Suprapubic skin (tissue), 4 donors: Measurements from ENCODE around the gene OOSP3. TPM values are rescaled to one million over a fixed set of nuclear protein-coding genes. Genes with fewer than 3 reads are reported as not detected.
"Not testable (repeated sequence)": the region's sequence is repeated elsewhere in the genome, so short reads cannot be mapped to it uniquely, and the experiment has no call there.

Experiments
- DNase-seq, 2 donors: peaks; one replicate each; pipeline ENCODE4 v3.0.0-alpha.2; 2019; ENCODE audit warnings: low spot score in 2 of 2
- H3K27ac ChIP-seq: fragments of 200-600 bp; sonication (generic); one replicate; pipeline ENCODE4 v1.5.1; 2019
- H3K27me3 ChIP-seq: fragments of 200-600 bp; sonication (generic); one replicate; pipeline ENCODE4 v1.5.1; 2019
- H3K36me3 ChIP-seq: fragments of 200-600 bp; sonication (generic); one replicate; pipeline ENCODE4 v1.5.1; 2019
- H3K4me1 ChIP-seq: fragments of 200-600 bp; sonication (generic); one replicate; pipeline ENCODE4 v1.5.1; 2019
- H3K4me3 ChIP-seq: fragments of 200-600 bp; sonication (generic); one replicate; pipeline ENCODE4 v1.5.1; 2019; ENCODE audit warnings: mild to moderate bottlenecking
- H3K9me3 ChIP-seq: fragments of 200-600 bp; sonication (generic); one replicate; pipeline ENCODE4 v1.5.1; 2019
- CTCF ChIP-seq, 2 donors: fragments of 200-600 bp in 1 of 2; fragments of 450-650 bp in 1 of 2; sonication (generic) in 1 of 2; IDR thresholded peaks; one replicate each; pipeline ENCODE4 v1.5.1; 2016 to 2019; ENCODE audit warnings: antibody characterized with exemption in 2 of 2, mild to moderate bottlenecking in 1 of 2, moderate library complexity in 1 of 2
- EP300 ChIP-seq: sonication (generic); formaldehyde crosslinking; IDR thresholded peaks from one replicate; pipeline ENCODE4 v1.6.1; 2017; ENCODE audit warnings: antibody characterized with exemption
- POLR2A ChIP-seq, 2 donors: fragments of 450-650 bp; IDR thresholded peaks; one replicate each; pipeline ENCODE4 v1.6.1; 2017; ENCODE audit warnings: antibody characterized with exemption in 2 of 2, mild to moderate bottlenecking in 2 of 2, moderate library complexity in 2 of 2
- POLR2AphosphoS5 ChIP-seq, 3 donors: sonication (generic); formaldehyde crosslinking; IDR thresholded peaks; one replicate each; pipeline ENCODE4 v1.6.1; 2017; ENCODE audit warnings: antibody characterized with exemption in 3 of 3
- WGBS: methylation state at CpG from one replicate; pipeline ENCODE4 v1.1.5; 2018; 5-methylcytosine and 5-hydroxymethylcytosine counted together
- total RNA-seq, 4 donors: library from RNA; depleted of rRNA; stranded (reverse); fragments of >200 nt; gene quantifications; one replicate each; pipeline ENCODE4 v1.1.0, GENCODE V29; 2016

The OOSP3 gene
- total RNA-seq, 4 donors from 2014 or later, result not detected

DNA sequence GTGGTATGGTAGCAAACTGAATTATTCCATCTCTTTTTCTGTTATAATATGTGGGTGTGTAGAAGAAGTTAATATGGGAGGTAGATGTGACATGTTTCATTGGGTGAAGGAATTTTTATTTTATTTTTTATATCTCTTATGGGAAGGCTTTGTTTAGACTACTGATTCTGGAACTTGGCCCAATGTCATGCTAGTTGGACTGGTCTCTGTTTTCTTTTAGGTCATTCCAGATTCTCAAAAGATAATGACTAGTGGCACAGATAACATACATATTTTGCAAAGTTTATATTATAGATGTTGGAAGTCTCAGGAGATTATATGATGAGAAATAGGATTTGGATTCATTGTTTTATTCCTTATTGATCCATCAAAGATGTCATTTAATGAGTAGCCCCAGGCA lies 1.3 kb upstream of the OOSP3 start:
- TF ChIP-seq CTCF (IDR thresholded peaks at IDR 0.05) (no peak), POLR2AphosphoS5 (IDR thresholded peaks at IDR 0.05) (no peak), POLR2A (IDR thresholded peaks at IDR 0.05) (no peak), EP300 (no peak)
- H3K27me3 ChIP-seq, result no peaks in the 10 kb centered on the region
- H3K4me3 ChIP-seq, result no peak overlapping the region
- no peaks in the 10 kb centered on the region for H3K36me3 ChIP-seq
- no peak overlapping the region for H3K27ac ChIP-seq
- no peaks in the 10 kb centered on the region for H3K4me1 ChIP-seq
- no peaks in the 10 kb centered on the region for H3K9me3 ChIP-seq
- DNase-seq, result no peak

- TF ChIP-seq CTCF (IDR thresholded peaks at IDR 0.05) (no peak), POLR2AphosphoS5 (IDR thresholded peaks at IDR 0.05) (no peak), EP300 (no peak), POLR2A (IDR thresholded peaks at IDR 0.05) (no peak)
- no peaks in the 10 kb centered on the region for H3K9me3 ChIP-seq
Measured at GRCh38 chr11:59877784-59878183, 798 bp upstream of the OOSP3 start.

DNA sequence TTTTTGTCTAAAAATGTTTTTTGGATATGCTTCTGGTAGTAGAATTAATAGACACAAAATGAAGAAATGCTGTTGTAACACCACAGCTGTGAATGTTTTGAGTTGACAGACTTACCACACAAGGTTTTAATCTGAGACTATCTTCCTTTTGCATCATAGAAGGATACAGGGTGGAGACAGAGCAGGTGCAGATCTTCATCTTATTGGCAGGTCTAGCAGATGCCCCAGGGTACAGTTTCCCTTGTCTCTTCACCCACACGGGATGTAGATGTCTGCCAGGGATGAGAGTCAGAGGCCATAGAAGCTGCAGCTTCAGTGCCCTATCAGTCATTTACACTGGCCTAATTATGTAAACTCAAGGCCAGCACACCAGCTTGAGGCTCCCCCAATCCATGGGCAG lies 985 bp downstream of the OOSP3 start:
- Histone ChIP-seq H3K27ac (no peak overlapping the region), H3K9me3 (no peaks in the 10 kb centered on the region), H3K36me3 (no peaks in the 10 kb centered on the region), H3K27me3 (no peaks in the 10 kb centered on the region), H3K4me1 (no peaks in the 10 kb centered on the region), H3K4me3 (no peak overlapping the region)
- WGBS, result 50% methylated on average over 1 of the region's 1 CpG
- no peak for DNase-seq
- TF ChIP-seq CTCF (IDR thresholded peaks at IDR 0.05) (no peak), EP300 (no peak), POLR2A (IDR thresholded peaks at IDR 0.05) (no peak), POLR2AphosphoS5 (IDR thresholded peaks at IDR 0.05) (no peak)

More at GRCh38 chr11:59877784-59878183, 798 bp upstream of the OOSP3 start:
- Histone ChIP-seq H3K4me3 (no peak overlapping the region), H3K36me3 (no peaks in the 10 kb centered on the region), H3K4me1 (no peaks in the 10 kb centered on the region), H3K27ac (no peak overlapping the region), H3K27me3 (no peaks in the 10 kb centered on the region)
- no peak for DNase-seq

DNA sequence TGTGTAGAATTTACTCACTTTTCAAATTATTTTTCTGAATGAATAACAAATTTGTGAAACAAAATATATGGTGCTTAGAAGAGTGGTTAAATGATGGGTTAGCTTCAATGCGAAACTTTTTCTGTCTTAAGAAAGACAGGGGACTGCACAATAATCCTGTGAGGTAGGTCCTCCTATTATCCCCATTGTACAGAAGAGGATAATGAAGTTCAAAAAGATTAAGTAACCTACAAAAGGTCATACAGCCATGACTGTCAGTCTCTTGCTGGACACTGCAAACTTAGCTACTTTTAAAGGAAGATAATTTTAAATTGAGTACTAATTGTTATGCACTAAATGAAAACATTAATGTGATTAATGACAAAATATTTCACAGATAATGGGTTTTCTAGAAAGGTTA lies 5.0 kb downstream of the OOSP3 start:
- Histone ChIP-seq H3K27ac (no peak overlapping the region), H3K27me3 (no peaks in the 10 kb centered on the region), H3K9me3 (peaks cover 8% of the 10 kb centered on the region), H3K4me3 (no peak overlapping the region), H3K4me1 (no peaks in the 10 kb centered on the region), H3K36me3 (no peaks in the 10 kb centered on the region)
- no peak for DNase-seq
- TF ChIP-seq EP300 (no peak), POLR2AphosphoS5 (IDR thresholded peaks at IDR 0.05) (no peak), POLR2A (IDR thresholded peaks at IDR 0.05) (no peak), CTCF (IDR thresholded peaks at IDR 0.05) (no peak)
- 89% methylated on average over 1 of the region's 1 CpG for WGBS

- H3K27ac ChIP-seq, DNase-seq, H3K4me1 ChIP-seq: not testable (repeated sequence)
Measured at GRCh38 chr11:59887156-59887555, 8.6 kb downstream of the OOSP3 start.

DNA sequence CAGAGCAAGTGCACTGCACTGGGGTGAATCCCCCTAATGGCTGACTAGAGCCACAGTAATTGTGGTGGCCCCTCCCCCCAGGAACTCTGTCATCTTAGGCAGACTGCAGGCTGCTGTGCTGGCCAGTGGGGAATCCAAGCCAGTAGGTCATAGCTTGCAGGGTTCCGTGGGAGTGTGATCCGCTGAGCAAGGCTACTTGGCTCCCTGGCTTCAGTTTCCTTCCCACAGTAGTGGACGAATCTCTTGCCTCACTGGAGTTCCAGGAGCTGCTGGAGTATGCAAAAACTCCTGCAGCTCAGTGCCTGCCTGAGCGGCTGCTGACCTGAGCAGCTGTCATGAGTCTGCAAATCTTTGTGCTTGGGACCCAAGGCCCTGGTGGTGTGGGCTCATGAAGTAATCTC lies 13.2 kb downstream of the OOSP3 start:
- Histone ChIP-seq H3K4me3 (no peak overlapping the region), H3K27ac (no peak overlapping the region), H3K4me1 (no peaks in the 10 kb centered on the region), H3K36me3 (no peaks in the 10 kb centered on the region), H3K9me3 (peaks cover 15% of the 10 kb centered on the region), H3K27me3 (no peaks in the 10 kb centered on the region)
- DNase-seq, result no peak
- TF ChIP-seq POLR2A (IDR thresholded peaks at IDR 0.05), result no peak
- TF ChIP-seq EP300, result no peak
- 29% methylated on average over 3 of the region's 4 CpGs for WGBS

More at GRCh38 chr11:59887156-59887555, 8.6 kb downstream of the OOSP3 start:
- H3K9me3 ChIP-seq, result peaks cover 15% of the 10 kb centered on the region
- H3K27me3 ChIP-seq, H3K4me3 ChIP-seq, H3K36me3 ChIP-seq: not testable (repeated sequence)
